K562 (cell line): ENCODE measurements around the gene GNB2. TPM values are rescaled to one million over a fixed set of nuclear protein-coding genes. Genes with fewer than 3 reads are reported as not detected.

ENCODE experiments used
- ARID2 ChIP-seq: fragments of 450-650 bp; IDR thresholded peaks from 2 replicates; pipeline ENCODE4 v1.6.1; 2017; ENCODE audit warnings: antibody characterized with exemption, mild to moderate bottlenecking
- CSDE1 ChIP-seq, 2 experiments: fragments of 450-650 bp; IDR thresholded peaks; 2 replicates each; pipeline ENCODE4 v1.6.1; 2016; ENCODE audit warnings: mild to moderate bottlenecking in 1 of 2
- ETV6 ChIP-seq, 3 experiments: fragments of 150-350 bp in 1 of 3; sonication (generic) in 1 of 3; formaldehyde crosslinking in 1 of 3; IDR thresholded peaks; 2 replicates each; pipeline versions ENCODE4 v1.6.1 to v1.8.0; 2014 to 2022; ENCODE audit warnings: borderline replicate concordance in 2 of 3, low read depth in 2 of 3, antibody characterized with exemption in 1 of 3, low read length in 1 of 3, mild to moderate bottlenecking in 1 of 3, missing genetic modification reagents in 1 of 3
- GTF2F1 ChIP-seq: IDR thresholded peaks from 2 replicates; pipeline ENCODE4 v1.6.1; 2011; ENCODE audit warnings: low read depth, low read length, improper control_type of control experiment
- KLF6 ChIP-seq: fragments of 250-450 bp; sonication (Bioruptor Pico); IDR thresholded peaks from 2 replicates; pipeline ENCODE4 v1.4.0; 2020; ENCODE audit warnings: mild to moderate bottlenecking, moderate library complexity, borderline replicate concordance
- MAFK ChIP-seq: IDR thresholded peaks from 2 replicates; pipeline ENCODE4 v1.6.1; 2011; ENCODE audit warnings: low read length, improper control_type of control experiment
- MTF1 ChIP-seq: fragments of 250-450 bp; sonication (Bioruptor Pico); IDR thresholded peaks from 2 replicates; pipeline ENCODE4 v1.9.0; 2021; ENCODE audit warnings: moderate library complexity, mild to moderate bottlenecking, inconsistent platforms, borderline replicate concordance
- MYBL2 ChIP-seq, 2 experiments: fragments of 450-650 bp in 1 of 2; sonication (generic) in 1 of 2; formaldehyde crosslinking in 1 of 2; IDR thresholded peaks; 2 replicates each; pipeline versions ENCODE4 v1.6.1 to v1.8.1; 2017 to 2022; ENCODE audit warnings: borderline replicate concordance in 1 of 2, inconsistent platforms in 1 of 2, low read depth in 1 of 2, mild to moderate bottlenecking in 1 of 2, missing genetic modification reagents in 1 of 2, moderate library complexity in 1 of 2
- PHF21A ChIP-seq: fragments of 450-650 bp; IDR thresholded peaks from 2 replicates; pipeline ENCODE4 v1.6.1; 2017; ENCODE audit warnings: low read depth, borderline replicate concordance
- RBM17 ChIP-seq: fragments of 200-400 bp; formaldehyde crosslinking; IDR thresholded peaks from 2 replicates; pipeline ENCODE4 v1.6.1; 2017; ENCODE audit warnings: low read depth, mild to moderate bottlenecking, low read length, borderline replicate concordance
- SLC30A9 ChIP-seq: fragments of 250-450 bp; sonication (Bioruptor Pico); IDR thresholded peaks from 2 replicates; pipeline ENCODE4 v1.8.0; 2022; ENCODE audit warnings: mild to moderate bottlenecking, moderate library complexity
- TAF7 ChIP-seq: fragments of 450-650 bp; IDR thresholded peaks from 2 replicates; pipeline ENCODE4 v1.6.1; 2016; ENCODE audit warnings: missing genetic modification characterization, missing compliant biosample characterization
- ZKSCAN3 ChIP-seq: fragments of 250-450 bp; sonication (Bioruptor Pico); IDR thresholded peaks from 2 replicates; pipeline ENCODE4 v1.4.0; 2020
- ZNF212 ChIP-seq: fragments of 450-650 bp; formaldehyde crosslinking; IDR thresholded peaks from 2 replicates; pipeline ENCODE4 v1.4.0; 2020; ENCODE audit warnings: mild to moderate bottlenecking
- ZNF24 ChIP-seq: fragments of 450-650 bp; IDR thresholded peaks from 2 replicates; pipeline ENCODE4 v1.6.1; 2016
- ZNF282 ChIP-seq: sonication (generic); formaldehyde crosslinking; IDR thresholded peaks from 2 replicates; pipeline ENCODE4 v1.8.1; 2023; ENCODE audit warnings: missing genetic modification reagents
- ZNF511 ChIP-seq: sonication (generic); formaldehyde crosslinking; IDR thresholded peaks from 2 replicates; pipeline ENCODE4 v1.8.0; 2022; ENCODE audit warnings: mild to moderate bottlenecking, missing genetic modification reagents
- ZNF518B ChIP-seq: fragments of 250-450 bp; sonication (Bioruptor Pico); IDR thresholded peaks from 2 replicates; pipeline ENCODE4 v1.5.0; 2021; ENCODE audit warnings: mild to moderate bottlenecking, moderate library complexity
- ZNF764 ChIP-seq: fragments of 250-450 bp; sonication (Bioruptor Pico); IDR thresholded peaks from 2 replicates; pipeline ENCODE4 v1.4.0; 2020; ENCODE audit warnings: low read depth, mild to moderate bottlenecking, moderate library complexity
- polyA plus RNA-seq, 8 experiments: library from polyadenylated mRNA; depleted of rRNA in 4 of 8; stranded (reverse) in 5 of 8; unstranded in 3 of 8; fragments of >200 nt; fragmentation: Nextera tagmentation in 2 of 8; fragmentation: Illumina TruSeq in 1 of 8; extraction: Ambion mirVana in 2 of 8; extraction: Trizol in 1 of 8; gene quantifications; 2 replicates each; pipeline versions ENCODE4 v1.2.1 to v1.2.3, GENCODE V29; 2011 to 2014; ENCODE audit warnings: inconsistent platforms in 1 of 8, missing spikeins in 1 of 8
- total RNA-seq, 7 experiments: library from RNA; depleted of rRNA in 6 of 7; stranded (reverse); fragments of >200 nt in 6 of 7; fragmentation: Illumina TruSeq in 2 of 7; extraction: Trizol in 2 of 7; gene quantifications; 2 replicates each; pipeline versions ENCODE4 v1.2.1 to v1.2.3, GENCODE V29; 2011 to 2021; ENCODE audit warnings: low replicate concordance in 1 of 7
- TF ChIP-seq, protein P1 (sequence below), 2 experiments: fragments of 150-350 bp in 1 of 2; IDR thresholded peaks; 2 replicates each; pipeline ENCODE4 v1.6.1; 2012 to 2016; ENCODE audit warnings: low read depth in 2 of 2, low read length in 2 of 2, mild to moderate bottlenecking in 1 of 2, moderate library complexity in 1 of 2

Gene GNB2
- total and polyA plus RNA-seq, 9 of the 15 experiments (the other 6 are each of a cell fraction or from before 2014, with no cell fraction given) = 0.65 to 320 (median 104) TPM

DNA sequence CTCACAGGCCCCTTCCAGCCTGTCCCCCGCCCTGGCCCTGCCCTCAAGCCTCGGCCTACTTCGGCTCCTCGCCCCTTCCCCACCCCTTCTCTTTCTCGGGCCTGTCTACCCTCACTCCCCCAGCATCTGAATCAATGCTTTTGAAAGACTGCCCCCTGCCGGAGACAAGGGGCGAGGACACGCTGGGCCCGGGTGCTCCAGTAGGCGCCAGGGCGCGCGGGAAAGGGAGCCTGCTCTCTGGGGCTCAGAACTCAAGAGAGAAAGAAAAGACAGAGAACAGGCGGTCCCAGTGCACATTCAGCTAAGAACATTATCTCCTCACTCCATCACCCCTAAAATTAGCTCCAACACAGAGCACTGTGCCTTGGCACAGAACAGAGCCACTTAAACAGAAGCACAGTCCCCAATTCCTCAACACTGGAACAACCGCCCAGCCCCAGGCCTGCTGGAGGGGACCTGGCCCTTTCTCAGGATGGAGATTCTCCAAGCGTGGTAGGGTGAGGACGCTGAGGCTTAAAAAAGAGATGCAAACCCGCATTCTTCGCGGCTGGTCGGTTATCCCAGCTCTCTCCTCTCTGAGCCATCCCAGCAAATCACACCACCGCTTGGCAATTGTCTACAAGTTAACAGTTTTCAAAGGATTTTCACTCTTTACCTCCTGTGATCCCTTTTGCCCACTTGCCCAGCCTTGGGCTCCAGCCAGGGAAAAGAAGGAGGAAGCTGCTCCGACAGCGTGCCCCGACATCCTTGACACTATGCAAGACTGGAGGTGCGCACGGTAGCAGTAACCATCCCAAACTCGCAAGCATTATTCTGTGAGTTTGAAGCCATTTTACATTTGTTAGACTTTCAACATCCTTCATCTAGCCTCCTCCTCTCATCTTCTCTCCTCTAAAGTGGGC is 18.4 kb downstream of the GNB2 start (continued):
- TF ChIP-seq ZNF511 = no peak
- no peak for TF ChIP-seq ZNF764 (CRISPR knock-in tag)
- no peak for TF ChIP-seq ZNF518B (CRISPR knock-in tag)
- TF ChIP-seq ZKSCAN3 = no peak
- TF ChIP-seq TAF7 = no peak
- no peak for TF ChIP-seq ZNF282 (CRISPR knock-in tag)
- TF ChIP-seq ETV6 (IDR thresholded peaks at IDR 0.05; ENCODE audit: borderline replicate concordance in 1 of 2, low read depth in 2 of 2, low read length in 1 of 2) = no peak
- TF ChIP-seq ETV6 (CRISPR knock-in tag; IDR thresholded peaks at IDR 0.05; ENCODE audit: borderline replicate concordance) = no peak
- no peak for TF ChIP-seq MYBL2 (IDR thresholded peaks at IDR 0.05; ENCODE audit: low read depth)
- no peak for TF ChIP-seq MYBL2 (CRISPR knock-in tag; IDR thresholded peaks at IDR 0.05; ENCODE audit: borderline replicate concordance)
- TF ChIP-seq MTF1 (CRISPR knock-in tag) = no peak
- no peak for TF ChIP-seq KLF6 (CRISPR knock-in tag)
- TF ChIP-seq MAFK = no peak
- no peak for TF ChIP-seq ZNF212 (CRISPR knock-in tag)
- TF ChIP-seq ARID2 = peak; percentile 67; the same call in 1 of the 2 replicates
- TF ChIP-seq RBM17 = no peak
- TF ChIP-seq GTF2F1 = no peak
- TF ChIP-seq, protein P1, sequence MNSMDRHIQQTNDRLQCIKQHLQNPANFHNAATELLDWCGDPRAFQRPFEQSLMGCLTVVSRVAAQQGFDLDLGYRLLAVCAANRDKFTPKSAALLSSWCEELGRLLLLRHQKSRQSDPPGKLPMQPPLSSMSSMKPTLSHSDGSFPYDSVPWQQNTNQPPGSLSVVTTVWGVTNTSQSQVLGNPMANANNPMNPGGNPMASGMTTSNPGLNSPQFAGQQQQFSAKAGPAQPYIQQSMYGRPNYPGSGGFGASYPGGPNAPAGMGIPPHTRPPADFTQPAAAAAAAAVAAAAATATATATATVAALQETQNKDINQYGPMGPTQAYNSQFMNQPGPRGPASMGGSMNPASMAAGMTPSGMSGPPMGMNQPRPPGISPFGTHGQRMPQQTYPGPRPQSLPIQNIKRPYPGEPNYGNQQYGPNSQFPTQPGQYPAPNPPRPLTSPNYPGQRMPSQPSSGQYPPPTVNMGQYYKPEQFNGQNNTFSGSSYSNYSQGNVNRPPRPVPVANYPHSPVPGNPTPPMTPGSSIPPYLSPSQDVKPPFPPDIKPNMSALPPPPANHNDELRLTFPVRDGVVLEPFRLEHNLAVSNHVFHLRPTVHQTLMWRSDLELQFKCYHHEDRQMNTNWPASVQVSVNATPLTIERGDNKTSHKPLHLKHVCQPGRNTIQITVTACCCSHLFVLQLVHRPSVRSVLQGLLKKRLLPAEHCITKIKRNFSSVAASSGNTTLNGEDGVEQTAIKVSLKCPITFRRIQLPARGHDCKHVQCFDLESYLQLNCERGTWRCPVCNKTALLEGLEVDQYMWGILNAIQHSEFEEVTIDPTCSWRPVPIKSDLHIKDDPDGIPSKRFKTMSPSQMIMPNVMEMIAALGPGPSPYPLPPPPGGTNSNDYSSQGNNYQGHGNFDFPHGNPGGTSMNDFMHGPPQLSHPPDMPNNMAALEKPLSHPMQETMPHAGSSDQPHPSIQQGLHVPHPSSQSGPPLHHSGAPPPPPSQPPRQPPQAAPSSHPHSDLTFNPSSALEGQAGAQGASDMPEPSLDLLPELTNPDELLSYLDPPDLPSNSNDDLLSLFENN (IDR thresholded peaks at IDR 0.05; ENCODE audit: low read depth in 2 of 2, low read length in 2 of 2) = no peak
- no peak for TF ChIP-seq PHF21A
- TF ChIP-seq ZNF24 = peak; percentile 46; the same call in 1 of the 2 replicates
- no peak for TF ChIP-seq CSDE1 (IDR thresholded peaks at IDR 0.05)
- TF ChIP-seq SLC30A9 = no peak
